ENCODE measurements around the gene PTTG1IP2.

Gene PTTG1IP2

DNA sequence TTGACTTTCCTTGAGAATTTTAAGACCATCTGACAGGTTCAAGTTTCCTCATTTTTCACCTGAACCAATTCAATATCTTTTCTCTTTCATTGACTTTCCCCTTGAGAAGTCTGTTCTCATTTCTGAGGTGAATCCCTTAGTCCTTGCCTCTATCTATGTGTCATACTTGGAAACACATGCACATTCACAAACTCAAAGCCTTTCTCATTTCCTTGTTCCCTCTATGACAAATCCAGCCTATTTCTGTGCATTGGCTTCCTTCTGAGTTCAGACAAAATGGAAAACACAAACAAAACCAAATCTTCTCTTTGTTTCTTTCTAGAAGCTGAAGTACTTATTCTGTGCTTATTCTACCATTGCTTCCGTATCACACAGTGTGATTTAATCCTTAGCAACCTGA lies 13.8 kb downstream of the PTTG1IP2 start:
- H3K4me3 ChIP-seq (ENCODE audit: low read depth, low read length) = no peak overlapping the region
- TF ChIP-seq, protein P1, sequence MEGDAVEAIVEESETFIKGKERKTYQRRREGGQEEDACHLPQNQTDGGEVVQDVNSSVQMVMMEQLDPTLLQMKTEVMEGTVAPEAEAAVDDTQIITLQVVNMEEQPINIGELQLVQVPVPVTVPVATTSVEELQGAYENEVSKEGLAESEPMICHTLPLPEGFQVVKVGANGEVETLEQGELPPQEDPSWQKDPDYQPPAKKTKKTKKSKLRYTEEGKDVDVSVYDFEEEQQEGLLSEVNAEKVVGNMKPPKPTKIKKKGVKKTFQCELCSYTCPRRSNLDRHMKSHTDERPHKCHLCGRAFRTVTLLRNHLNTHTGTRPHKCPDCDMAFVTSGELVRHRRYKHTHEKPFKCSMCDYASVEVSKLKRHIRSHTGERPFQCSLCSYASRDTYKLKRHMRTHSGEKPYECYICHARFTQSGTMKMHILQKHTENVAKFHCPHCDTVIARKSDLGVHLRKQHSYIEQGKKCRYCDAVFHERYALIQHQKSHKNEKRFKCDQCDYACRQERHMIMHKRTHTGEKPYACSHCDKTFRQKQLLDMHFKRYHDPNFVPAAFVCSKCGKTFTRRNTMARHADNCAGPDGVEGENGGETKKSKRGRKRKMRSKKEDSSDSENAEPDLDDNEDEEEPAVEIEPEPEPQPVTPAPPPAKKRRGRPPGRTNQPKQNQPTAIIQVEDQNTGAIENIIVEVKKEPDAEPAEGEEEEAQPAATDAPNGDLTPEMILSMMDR (IDR thresholded peaks at IDR 0.05; ENCODE audit: borderline replicate concordance, insufficient read depth, low read depth, low read length) = no peak

DNA sequence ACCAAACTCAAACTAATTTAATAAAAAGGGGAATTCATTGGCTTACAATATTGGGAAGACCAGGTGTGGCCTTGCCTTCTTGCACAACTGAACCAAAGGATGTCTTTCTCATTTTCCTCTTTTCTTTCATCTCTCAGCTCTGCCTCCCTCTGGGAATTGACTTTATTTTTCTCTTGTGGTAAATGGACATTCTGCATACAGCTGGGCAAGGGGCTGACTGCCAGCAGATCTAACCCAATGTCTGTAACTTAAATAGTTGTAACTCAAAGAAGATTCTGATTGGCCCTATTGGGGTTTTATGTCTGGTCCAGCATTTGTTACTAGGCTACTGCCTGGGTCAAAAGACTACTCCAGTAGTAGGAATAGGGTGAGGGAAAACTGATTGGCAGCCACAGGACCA lies 15.3 kb downstream of the PTTG1IP2 start:
- no peak overlapping the region for H3K4me3 ChIP-seq (ENCODE audit: low read depth, low read length)
- TF ChIP-seq, protein P1 (IDR thresholded peaks at IDR 0.05; ENCODE audit: borderline replicate concordance, insufficient read depth, low read depth, low read length) = no peak

DNA sequence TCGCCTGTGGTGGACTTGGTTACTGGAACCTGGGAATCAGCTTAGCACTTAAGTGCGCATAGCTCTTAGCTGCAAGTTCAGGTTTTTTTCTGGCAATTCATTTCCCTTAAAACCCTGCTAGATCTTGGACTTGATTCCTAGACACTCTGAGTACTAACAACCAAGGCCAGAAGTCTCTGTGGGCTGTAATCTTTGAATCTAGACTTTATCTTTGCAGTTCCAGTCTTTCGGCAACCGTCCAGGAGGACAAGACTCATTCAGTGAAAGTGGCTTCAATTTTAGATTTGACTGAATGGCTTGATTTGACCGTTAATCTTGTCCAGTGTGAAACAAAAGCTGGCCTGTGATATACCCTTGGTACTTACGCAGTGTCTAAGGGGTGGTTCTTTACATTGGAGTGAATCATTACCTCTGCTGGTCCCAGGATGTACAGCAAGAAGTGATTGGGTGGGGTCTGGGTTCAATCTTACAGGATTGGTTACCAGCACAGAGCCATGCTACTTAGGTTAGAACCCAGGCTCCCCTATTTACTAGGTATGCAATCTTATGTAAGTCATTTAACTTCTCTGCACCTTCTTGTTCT lies 16.4 kb downstream of the PTTG1IP2 start:
- no peak overlapping the region for H3K4me3 ChIP-seq (ENCODE audit: low read depth, low read length)
- TF ChIP-seq, protein P1 (IDR thresholded peaks at IDR 0.05; ENCODE audit: borderline replicate concordance, insufficient read depth, low read depth, low read length) = no peak

DNA sequence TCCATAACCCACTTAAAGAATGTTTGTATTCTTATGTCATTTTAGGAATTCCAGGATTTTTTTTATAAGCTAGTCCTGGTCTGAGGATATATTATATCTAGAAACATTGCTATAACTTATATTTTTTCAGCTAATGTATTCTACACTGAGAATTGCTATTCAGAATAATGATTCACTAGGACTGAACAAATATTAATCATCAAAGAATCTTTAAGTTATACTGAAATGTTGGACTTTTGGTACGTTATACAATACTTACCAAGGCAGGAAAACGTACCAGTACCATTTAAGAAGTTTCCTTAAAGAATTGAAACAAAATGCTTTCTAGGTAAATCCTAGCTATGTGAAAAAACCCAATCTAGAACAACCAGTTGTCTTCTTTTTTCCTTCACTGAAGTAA lies 18.4 kb downstream of the PTTG1IP2 start:
- TF ChIP-seq, protein P1 (IDR thresholded peaks at IDR 0.05; ENCODE audit: borderline replicate concordance, insufficient read depth, low read depth, low read length) = no peak
- H3K4me3 ChIP-seq (ENCODE audit: low read depth, low read length) = no peak overlapping the region

DNA sequence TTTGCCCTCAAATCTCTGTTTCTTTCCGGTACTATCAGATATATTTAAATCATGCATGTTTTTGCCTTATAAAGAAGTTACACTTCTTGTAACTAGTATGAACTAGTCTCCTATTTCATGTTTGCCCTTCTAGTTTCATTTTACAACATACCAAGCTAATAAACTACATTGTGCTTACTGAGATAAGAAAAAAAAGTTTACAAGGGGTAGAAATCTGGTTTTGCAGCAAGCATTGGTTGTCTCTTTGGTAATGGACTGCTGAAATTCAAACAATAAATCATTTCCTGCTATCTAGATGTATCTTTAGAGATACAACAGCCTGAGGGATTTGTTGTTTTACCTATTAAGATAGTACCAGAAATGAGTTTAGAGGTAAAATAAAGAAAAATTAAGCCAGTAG lies 18.8 kb downstream of the PTTG1IP2 start:
- TF ChIP-seq, protein P1 (IDR thresholded peaks at IDR 0.05; ENCODE audit: borderline replicate concordance, insufficient read depth, low read depth, low read length) = no peak
- H3K4me3 ChIP-seq (ENCODE audit: low read depth, low read length) = no peak overlapping the region

DNA sequence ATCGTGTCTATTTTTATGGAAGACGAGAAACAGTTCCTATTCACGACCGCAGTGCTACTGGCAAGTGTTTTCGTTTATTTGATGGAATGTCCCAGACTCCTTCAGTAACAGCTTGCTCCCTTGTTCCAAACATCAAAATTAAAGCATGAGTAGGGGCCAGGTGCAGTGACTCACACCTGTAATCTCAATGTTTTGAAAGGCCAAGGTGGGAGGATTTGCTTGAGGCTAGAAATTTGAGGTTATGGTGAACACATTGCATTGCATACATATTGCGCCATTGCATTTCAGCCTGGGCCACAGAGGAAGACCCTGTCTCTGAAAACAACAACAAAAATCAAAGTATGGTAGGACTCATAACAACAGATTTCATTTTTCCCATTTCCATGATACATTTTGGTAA lies 22.8 kb downstream of the PTTG1IP2 start:
- TF ChIP-seq, protein P1 (IDR thresholded peaks at IDR 0.05; ENCODE audit: borderline replicate concordance, insufficient read depth, low read depth, low read length) = no peak
- no peak overlapping the region for H3K4me3 ChIP-seq (ENCODE audit: low read depth, low read length)

DNA sequence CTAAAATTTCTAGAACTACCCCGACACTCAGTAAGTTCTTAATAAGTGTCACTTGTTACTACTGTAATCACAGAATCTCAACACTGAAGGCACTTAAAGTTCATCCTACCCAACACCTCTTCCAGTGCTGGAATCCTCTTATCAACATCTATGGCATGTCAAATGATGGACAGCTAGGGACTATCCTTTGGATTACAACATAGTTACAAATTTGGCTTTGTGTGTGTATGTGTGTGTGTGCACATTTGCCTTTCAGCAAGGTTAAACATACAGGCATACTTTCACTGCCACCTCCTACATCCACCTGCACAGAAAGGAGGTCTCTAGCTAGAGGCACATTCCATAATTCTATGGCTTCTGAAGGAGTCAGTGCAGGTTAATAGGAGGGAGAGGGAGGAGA lies 25.8 kb downstream of the PTTG1IP2 start:
- TF ChIP-seq, protein P1 (IDR thresholded peaks at IDR 0.05; ENCODE audit: borderline replicate concordance, insufficient read depth, low read depth, low read length) = no peak
- no peak overlapping the region for H3K4me3 ChIP-seq (ENCODE audit: low read depth, low read length)
